PFSK-1 (cell line): Measurements from ENCODE around the gene STX10.

ENCODE experiments used
- FOXP2 ChIP-seq: optimal IDR thresholded peaks from 2 replicates; pipeline ENCODE3; 2011; ENCODE audit warnings: borderline replicate concordance, control low read depth, inconsistent platforms; ENCODE audit not compliant: insufficient read depth; ENCODE audit errors: extremely low read length, extremely low read depth
- POLR2AphosphoS5 ChIP-seq: IDR thresholded peaks from 2 replicates; pipeline ENCODE4 v1.6.1; 2012; ENCODE audit warnings: low read depth, mild to moderate bottlenecking, control low read depth, low read length, moderate library complexity
- SIN3A ChIP-seq: IDR thresholded peaks from 2 replicates; pipeline ENCODE4 v1.6.1; 2012; ENCODE audit warnings: mild to moderate bottlenecking, low read length, moderate library complexity, borderline replicate concordance; ENCODE audit not compliant: insufficient read depth
- TAF1 ChIP-seq: IDR thresholded peaks from 2 replicates; pipeline ENCODE4 v1.6.1; 2012; ENCODE audit warnings: low read length, control low read depth, borderline replicate concordance; ENCODE audit not compliant: insufficient read depth
- TF ChIP-seq, protein P1 (sequence below), 2 experiments: IDR thresholded peaks; 2 replicates each; pipeline versions ENCODE4 v1.6.1 to v1.8.0; 2011 to 2012; ENCODE audit warnings: low read depth in 2 of 2, low read length in 2 of 2, control low read depth in 1 of 2, inconsistent platforms in 1 of 2, mild to moderate bottlenecking in 1 of 2, moderate library complexity in 1 of 2; ENCODE audit not compliant: insufficient read depth in 1 of 2

DNA sequence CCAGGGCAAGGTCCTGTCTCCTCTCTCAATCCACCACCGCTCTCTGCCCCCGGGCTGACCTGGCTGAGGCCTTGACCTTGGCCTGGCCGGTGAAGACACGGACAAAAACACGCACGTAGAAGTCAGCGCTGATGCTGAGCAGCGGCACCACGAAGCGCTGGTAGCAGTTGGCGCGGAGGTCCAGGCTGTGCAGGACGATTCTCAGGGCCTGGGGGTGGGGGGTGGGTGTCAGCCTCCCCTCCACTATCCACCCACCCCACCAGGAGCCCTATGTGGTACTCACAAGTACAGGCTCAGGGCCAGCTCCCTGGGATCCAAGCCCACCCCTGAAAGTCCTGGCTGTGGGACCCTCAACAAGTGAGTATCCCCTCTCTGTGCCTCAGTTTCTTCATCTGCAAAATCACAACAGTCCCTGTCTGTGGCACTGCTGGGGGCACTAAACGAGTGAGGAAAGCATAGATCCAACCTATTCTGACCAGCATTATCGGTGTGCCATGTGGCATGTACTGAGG lies 40.0 kb downstream of the STX10 start:
- TF ChIP-seq, protein P1, sequence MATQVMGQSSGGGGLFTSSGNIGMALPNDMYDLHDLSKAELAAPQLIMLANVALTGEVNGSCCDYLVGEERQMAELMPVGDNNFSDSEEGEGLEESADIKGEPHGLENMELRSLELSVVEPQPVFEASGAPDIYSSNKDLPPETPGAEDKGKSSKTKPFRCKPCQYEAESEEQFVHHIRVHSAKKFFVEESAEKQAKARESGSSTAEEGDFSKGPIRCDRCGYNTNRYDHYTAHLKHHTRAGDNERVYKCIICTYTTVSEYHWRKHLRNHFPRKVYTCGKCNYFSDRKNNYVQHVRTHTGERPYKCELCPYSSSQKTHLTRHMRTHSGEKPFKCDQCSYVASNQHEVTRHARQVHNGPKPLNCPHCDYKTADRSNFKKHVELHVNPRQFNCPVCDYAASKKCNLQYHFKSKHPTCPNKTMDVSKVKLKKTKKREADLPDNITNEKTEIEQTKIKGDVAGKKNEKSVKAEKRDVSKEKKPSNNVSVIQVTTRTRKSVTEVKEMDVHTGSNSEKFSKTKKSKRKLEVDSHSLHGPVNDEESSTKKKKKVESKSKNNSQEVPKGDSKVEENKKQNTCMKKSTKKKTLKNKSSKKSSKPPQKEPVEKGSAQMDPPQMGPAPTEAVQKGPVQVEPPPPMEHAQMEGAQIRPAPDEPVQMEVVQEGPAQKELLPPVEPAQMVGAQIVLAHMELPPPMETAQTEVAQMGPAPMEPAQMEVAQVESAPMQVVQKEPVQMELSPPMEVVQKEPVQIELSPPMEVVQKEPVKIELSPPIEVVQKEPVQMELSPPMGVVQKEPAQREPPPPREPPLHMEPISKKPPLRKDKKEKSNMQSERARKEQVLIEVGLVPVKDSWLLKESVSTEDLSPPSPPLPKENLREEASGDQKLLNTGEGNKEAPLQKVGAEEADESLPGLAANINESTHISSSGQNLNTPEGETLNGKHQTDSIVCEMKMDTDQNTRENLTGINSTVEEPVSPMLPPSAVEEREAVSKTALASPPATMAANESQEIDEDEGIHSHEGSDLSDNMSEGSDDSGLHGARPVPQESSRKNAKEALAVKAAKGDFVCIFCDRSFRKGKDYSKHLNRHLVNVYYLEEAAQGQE (IDR thresholded peaks at IDR 0.05; ENCODE audit: insufficient read depth in 1 of 2, low read depth in 2 of 2, low read length in 2 of 2): no peak
- TF ChIP-seq POLR2AphosphoS5 (no peak), TAF1 (no peak), SIN3A (no peak), FOXP2 (no peak)
